Astrocyte of the spinal cord (primary cell): Measurements from ENCODE around the gene LUC7L.
"Not testable (repeated sequence)": the region's sequence is repeated elsewhere in the genome, so short reads cannot be mapped to it uniquely, and the experiment has no call there.

Source experiments
- DNase-seq: peaks from one replicate; pipeline ENCODE4 v3.0.0; 2011; ENCODE audit warnings: low read depth, low spot score
- H3K4me3 ChIP-seq: 2 replicates; pipeline ENCODE4 v1.5.1; 2011; ENCODE audit warnings: low read depth, mild to moderate bottlenecking, low read length, moderate library complexity
- in situ Hi-C: cut with HindIII; loops from 2 replicates; pipeline ENCODE4 v1.10.0; 2017; ENCODE audit warnings: low sequenced_read_pairs
- TF ChIP-seq, protein P1 (sequence below): IDR thresholded peaks from 2 replicates; pipeline ENCODE4 v1.5.1; 2012; ENCODE audit warnings: low read depth, mild to moderate bottlenecking, low read length, inconsistent platforms

LUC7L gene

DNA sequence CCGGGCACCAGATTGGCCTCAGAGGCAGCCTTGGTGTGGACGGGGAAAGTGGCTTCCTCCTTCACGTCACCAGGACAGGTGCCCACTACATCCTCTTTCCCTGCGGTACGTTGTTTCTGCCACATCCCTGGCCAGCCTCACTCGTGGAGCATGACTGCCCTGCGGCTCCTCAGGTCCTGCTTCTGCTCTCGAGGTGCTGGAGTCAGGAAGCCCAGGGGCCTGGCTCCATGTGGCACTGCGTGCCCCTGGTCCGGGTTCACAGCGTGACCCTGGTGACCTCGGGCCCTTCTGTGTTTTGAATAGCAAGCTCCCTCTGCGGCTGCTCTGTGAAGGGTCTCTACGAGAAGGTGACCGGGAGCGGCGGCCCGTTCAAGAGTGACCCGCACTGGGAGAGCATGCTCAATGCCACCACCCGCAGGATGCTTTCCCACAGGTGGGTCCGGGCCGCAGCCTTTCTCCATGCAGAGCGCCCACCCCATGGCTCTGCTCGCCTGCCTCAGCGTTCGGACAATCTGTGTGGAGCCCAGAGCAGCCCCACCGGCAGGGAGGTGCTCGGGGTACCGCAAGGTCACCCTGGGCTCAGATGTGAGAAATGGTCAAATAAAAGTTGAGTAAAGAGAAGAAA is 33.0 kb upstream of the LUC7L start:
- in situ Hi-C loops = no loop called here
- DNase-seq = no peak
- TF ChIP-seq, protein P1, sequence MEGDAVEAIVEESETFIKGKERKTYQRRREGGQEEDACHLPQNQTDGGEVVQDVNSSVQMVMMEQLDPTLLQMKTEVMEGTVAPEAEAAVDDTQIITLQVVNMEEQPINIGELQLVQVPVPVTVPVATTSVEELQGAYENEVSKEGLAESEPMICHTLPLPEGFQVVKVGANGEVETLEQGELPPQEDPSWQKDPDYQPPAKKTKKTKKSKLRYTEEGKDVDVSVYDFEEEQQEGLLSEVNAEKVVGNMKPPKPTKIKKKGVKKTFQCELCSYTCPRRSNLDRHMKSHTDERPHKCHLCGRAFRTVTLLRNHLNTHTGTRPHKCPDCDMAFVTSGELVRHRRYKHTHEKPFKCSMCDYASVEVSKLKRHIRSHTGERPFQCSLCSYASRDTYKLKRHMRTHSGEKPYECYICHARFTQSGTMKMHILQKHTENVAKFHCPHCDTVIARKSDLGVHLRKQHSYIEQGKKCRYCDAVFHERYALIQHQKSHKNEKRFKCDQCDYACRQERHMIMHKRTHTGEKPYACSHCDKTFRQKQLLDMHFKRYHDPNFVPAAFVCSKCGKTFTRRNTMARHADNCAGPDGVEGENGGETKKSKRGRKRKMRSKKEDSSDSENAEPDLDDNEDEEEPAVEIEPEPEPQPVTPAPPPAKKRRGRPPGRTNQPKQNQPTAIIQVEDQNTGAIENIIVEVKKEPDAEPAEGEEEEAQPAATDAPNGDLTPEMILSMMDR = no peak
- no peak overlapping the region for H3K4me3 ChIP-seq

DNA sequence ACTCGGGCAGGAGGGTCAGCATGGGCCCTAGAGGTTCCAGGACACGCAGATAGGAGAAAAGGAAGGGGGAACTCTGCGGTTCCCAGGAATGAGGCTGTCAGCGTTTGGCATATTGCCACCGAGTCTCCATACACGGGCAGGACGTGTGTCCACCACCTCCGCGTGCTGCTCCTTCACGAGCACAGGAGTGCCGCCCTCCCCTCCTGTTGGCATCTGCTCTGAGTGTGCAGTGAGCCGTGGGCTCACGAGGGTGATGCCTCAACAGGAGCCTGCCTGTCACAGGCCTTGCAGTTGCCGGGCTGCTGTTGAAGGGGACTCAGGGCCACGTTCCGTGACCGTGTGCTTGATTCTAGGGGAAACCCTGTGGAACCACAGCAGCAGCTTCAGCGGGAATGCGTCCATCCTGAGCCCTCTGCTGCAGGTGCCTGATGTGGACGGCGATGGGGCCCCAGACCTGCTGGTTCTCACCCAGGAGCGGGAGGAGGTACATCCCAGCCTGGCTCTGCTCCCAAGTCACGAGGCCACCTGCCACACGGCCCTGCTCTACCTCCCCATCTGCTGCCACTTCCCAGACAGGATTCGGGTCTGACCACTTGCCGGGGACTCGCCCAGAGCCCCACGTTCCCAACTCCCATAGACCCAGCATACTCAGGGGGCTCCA is 31.9 kb upstream of the LUC7L start:
- TF ChIP-seq, protein P1 = no peak
- no peak overlapping the region for H3K4me3 ChIP-seq
- in situ Hi-C loops = no loop called here
- no peak for DNase-seq

DNA sequence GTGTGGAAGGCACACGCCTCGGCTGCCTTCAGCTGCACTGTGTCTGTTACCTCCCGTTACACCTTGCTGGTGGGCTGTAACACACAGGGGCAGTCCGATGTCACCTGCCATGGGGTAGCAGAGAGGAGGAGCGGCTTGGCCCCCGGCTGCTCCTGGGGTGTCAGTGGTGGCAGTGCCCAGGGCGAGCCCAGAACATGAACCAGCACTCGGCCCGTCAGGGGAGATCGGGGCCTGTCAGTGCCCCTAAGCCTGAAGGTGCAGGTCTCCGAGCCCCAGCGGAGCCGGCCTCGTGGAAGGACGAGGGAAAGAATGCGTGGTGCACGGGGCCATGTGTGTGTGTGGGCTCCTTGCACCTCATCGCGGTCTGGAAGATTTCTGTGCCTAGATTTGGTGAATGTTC is 31.1 kb upstream of the LUC7L start:
- DNase-seq = no peak
- TF ChIP-seq, protein P1 = no peak
- no peak overlapping the region for H3K4me3 ChIP-seq
- in situ Hi-C loops = no loop called here

DNA sequence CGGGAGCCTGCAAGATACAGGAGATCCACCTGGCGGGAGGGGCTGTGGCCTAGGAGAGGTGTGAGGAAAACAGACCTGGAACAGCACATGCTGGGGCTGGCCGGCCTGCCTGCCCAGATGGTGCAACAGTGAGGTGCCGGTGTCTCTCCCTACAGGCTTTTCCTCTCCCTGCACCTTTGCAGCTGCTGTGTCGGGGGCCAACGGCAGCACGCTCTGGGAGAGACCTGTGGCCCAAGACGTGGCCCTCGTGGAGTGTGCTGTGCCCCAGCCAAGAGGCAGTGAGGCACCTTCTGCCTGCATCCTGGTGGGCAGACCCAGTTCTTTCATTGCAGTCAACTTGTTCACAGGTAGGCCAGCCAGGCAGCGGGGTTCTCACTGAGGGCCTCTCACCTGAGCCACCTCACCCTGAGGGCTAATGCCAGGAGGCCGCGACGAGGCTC is 30.6 kb upstream of the LUC7L start:
- H3K4me3 ChIP-seq = no peak overlapping the region
- no peak for DNase-seq
- in situ Hi-C loops = no loop called here
- TF ChIP-seq, protein P1 = no peak

DNA sequence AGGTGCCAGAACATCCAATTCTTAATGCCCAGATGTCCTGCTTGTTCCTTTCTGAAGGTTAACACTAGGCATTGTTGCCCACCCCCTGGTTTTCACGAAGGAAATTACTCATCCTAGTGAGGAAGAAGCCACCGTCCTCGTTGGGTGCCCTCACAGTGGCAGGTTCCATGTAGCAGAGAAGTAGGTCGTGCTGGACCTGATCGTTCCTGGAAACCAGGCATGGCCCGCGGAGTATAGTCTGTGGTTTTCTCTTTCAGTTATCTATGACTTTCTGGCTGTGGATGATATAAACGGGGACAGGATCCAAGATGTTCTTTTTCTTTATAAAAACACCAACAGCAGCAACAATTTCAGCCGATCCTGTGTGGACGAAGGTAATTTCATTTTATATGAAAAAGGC is 30.0 kb upstream of the LUC7L start:
- no peak overlapping the region for H3K4me3 ChIP-seq
- DNase-seq = no peak
- TF ChIP-seq, protein P1 = no peak
- in situ Hi-C loops = no loop called here

DNA sequence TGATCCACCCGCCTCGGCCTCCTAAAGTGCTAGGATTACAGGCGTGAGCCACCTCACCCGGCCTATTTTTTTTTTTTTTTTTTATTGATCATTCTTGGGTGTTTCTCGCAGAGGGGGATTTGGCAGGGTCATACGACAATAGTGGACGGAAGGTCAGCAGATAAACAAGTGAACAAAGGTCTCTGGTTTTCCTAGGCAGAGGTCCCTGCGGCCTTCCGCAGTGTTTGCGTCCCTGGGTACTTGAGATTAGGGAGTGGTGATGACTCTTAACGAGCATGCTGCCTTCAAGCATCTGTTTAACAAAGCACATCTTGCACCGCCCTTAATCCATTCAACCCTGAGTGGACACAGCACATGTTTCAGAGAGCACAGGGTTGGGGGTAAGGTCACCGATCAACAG is 28.8 kb upstream of the LUC7L start:
- DNase-seq, in situ Hi-C loops, H3K4me3 ChIP-seq: not testable (repeated sequence)

DNA sequence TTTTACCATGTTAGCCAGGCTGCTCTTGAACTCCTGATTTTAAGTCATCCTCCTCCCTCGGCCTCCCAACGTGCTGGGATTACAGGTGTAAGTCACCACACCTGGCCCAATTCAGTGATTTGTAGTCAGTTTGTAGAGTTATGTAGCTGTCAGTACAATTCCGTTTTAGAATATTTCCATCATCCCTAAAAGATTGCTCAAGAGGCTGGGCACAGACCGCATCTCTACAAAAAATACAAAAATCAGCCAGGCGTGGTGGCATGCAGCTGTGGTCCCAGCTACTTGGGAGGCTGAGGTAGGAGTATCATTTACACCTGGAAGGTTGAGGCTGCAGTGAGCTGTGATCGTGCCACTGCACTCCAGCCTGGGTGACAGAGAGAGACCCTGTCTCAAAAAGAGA is 25.9 kb upstream of the LUC7L start:
- TF ChIP-seq, protein P1 = no peak
- DNase-seq = no peak
- in situ Hi-C loops = no loop called here
- no peak overlapping the region for H3K4me3 ChIP-seq
